Measurements from ENCODE around the gene MOV10L1.

DNA sequence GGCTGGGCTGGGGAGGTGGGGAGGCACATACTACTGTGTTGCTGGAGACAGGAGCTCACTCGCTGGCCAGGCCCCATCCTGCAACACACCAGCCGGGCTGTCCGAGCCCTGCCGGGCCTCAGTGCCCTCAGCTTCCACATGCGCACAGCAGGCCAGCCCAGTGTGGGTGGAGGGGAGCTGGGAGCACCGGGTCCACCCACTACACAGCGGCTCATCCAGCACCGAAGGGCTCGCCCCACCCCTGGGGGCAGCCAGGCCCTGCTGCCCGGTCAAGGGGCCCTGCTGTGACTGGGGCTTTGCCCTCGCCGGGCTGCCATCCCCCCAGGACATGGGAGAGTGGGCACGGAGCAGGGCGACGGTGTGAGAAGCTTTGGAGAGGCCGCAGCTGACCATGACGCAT lies 41.0 kb upstream of the MOV10L1 start:
- TF ChIP-seq POLR2A (IDR thresholded peaks at IDR 0.05): no peak
- TF ChIP-seq, protein P1, sequence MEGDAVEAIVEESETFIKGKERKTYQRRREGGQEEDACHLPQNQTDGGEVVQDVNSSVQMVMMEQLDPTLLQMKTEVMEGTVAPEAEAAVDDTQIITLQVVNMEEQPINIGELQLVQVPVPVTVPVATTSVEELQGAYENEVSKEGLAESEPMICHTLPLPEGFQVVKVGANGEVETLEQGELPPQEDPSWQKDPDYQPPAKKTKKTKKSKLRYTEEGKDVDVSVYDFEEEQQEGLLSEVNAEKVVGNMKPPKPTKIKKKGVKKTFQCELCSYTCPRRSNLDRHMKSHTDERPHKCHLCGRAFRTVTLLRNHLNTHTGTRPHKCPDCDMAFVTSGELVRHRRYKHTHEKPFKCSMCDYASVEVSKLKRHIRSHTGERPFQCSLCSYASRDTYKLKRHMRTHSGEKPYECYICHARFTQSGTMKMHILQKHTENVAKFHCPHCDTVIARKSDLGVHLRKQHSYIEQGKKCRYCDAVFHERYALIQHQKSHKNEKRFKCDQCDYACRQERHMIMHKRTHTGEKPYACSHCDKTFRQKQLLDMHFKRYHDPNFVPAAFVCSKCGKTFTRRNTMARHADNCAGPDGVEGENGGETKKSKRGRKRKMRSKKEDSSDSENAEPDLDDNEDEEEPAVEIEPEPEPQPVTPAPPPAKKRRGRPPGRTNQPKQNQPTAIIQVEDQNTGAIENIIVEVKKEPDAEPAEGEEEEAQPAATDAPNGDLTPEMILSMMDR (IDR thresholded peaks at IDR 0.05): no peak
